Renal pelvis (tissue), 4 donors: ENCODE measurements around the gene LIF. TPM values are rescaled to one million over a fixed set of nuclear protein-coding genes. Genes with fewer than 3 reads are reported as not detected.
"Not testable (repeated sequence)": the region's sequence is repeated elsewhere in the genome, so short reads cannot be mapped to it uniquely, and the experiment has no call there.

Experiments
- DNase-seq: peaks from one replicate; pipeline ENCODE4 v3.0.0-alpha.2; 2013
- polyA plus RNA-seq, 3 donors: library from polyadenylated mRNA; unstranded; fragments of 120-200 nt; gene quantifications; one replicate each; pipeline ENCODE4 v1.2.1, GENCODE V29; 2013; ENCODE audit not compliant: insufficient read length in 3 of 3

The LIF gene
- polyA plus RNA-seq, 3 donors, result 2.2 to 3.4 (median 3.0) TPM

DNA sequence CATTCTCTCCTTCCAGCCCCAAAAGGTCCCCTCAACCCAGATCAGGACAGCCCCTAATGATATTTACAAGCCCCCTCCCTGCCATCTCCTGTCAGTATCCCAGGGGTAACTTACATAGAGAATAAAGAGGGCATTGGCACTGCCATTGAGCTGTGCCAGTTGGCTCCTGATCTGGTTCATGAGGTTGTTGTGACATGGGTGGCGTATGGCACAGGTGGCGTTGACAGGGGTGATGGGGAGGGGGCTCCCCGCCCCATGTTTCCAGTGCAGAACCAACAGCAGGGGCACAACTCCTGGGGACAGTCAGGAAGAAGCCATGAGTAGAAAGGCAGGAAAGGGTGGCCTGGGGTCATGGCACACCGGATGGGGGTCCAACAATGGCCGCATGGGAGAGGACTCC is 1.9 kb downstream of the LIF start:
- DNase-seq, result no peak

DNA sequence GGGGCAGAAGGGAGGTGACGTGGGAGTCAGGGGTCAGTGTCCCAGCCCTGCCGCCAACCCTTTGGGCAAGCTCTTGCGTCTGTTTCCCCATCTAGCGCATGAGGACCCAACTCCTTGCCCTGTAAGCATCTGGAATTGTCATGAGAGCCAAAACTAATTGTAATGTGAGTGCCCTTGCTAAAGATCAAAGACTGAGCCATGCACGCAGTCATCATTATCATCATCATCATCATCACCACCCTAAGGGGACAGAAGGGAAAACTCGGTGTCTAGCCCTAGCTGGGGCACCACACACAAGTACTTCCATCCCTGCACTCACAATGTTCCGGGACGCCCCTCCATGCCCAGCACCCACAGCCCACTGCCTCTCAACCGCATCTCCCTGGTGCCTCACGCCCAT is 2.5 kb downstream of the LIF start:
- DNase-seq, result no peak

DNA sequence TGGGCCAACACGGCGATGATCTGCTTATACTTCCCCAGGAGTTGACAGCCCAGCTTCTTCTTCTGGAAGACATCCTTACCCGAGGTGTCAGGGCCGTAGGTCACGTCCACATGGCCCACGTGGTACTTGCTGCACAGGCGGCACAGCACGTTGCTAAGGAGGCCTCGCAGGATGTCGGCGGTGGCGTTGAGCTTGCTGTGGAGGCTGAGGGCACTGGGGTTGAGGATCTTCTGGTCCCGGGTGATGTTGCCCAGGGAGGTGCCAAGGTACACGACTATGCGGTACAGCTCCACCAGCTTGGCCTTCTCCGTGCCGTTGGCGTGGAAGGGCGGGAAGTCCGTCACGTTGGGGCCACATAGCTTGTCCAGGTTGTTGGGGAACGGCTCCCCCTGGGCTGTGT is 2.9 kb downstream of the LIF start:
- DNase-seq, result no peak

DNA sequence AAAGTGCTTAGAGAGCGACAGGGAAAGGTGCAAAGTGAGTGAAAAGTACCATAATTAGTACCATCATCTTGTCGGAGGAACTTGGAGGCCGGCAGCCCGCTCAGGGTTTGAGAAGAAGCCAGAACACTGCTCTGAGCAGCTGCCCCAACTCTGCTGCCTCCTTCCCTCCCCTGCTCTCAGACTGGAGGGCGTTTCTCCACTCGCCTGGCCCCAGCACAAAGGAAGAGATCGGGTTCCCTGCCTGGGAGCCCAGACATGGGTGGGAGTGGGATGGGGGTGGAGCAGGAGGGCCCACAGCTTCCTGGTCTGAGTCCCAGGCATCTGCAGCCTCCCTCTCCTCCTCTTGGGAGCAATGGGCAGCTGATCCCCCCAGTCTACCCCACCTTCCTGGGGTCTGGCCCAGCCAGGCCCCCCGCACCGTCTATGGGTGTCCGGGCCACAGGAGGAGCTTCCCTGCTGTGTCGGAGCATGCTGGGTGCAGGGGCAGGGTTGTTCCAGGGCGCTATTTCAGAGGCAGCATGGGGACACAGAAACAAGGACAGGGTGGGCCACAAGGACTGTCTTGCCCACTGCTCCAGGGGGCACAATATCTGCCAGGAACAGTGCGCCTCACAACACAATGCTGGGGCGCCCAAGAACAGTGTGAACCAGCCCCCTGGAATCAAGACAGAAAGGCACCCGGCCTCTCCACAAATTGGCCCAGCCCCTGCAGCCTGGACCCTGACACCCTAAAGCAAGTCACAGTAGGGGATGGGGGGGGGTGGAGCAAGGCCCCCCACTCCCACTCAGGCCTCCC is 4.8 kb downstream of the LIF start:
- DNase-seq, result no peak

DNA sequence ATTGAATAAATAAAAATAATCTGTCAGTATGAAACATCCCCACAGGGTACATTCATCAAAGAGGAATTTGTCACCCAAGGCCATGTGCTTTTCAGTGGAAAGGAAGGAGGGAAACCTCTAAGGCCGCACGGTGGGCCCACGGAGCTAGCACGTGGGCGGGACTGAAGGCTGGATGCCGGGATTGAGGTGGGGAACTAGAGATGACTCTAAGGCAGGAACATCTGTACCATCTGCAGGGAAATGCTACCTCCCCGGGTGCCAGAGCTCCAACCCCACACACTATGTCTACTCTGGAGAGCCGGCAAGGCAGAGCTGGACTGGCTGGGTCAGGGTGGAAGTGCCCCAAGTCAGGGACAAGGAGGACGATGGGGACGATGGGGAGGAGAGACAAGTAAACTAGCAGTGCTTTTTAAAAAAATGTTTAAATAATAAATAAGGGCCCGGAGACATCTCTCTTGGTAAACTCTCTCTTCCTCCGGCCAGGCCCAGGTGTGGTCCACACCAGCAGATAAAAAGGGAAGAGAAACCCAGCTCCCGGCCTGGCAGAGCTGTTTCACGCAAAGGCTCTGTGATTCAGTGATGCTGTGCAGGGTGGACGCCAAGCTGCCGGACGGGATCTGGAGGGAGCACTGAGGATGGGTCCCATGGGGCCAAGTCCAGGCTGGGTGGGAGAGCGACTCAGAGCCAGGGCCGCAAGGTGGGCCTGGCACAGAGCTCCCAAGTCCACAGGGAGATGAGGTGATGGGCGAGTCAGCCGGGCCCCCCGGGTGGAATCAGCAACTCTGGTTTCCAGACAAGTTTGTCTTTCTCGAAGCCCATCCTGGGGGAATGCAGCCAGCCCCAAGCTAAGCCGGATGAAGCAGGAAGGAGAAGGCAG is 5.8 kb downstream of the LIF start:
- DNase-seq, result no peak

DNA sequence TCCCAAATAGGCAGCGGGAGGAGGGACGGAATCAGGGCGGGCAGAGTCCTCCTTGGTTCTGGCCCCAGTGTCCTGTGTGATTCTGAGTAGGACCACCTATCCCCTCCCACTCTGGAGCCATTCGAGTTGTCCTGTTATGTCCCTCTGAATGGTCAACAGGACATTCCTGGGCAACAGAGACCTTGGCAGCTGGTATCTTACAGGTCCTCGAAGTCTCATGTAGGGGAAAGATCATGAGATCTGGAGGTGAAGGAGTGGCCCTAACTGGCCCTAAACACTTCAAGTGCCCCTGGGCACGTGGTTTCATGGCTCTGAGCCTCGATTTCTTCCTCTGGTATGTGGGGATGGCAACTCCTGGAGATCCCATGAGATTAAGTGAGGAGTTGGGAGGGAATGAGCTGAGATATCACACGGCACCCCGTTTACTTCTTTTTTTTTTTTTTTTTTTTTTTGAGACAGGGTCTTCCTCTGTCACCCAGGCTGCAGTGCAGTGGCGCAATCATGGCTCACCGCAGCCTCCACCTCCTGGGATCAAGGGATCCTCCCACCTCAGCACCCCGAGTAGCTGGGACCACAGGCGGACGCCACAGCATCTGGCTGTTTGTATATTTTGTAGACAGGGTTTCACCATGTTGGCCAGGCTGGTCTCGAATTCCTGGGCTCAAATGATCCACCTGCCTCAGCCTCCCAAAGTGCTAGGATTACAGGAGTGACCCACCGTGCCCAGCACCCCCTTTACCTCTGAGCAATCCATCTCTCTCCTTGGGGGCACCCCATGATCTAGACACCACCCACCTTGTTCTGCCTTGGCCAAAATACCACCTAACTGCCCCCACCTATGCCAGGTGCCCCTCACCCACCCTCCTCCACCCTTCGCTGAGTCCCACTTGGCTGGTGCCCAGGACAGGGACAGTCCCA is 6.8 kb downstream of the LIF start:
- DNase-seq, result no peak

DNA sequence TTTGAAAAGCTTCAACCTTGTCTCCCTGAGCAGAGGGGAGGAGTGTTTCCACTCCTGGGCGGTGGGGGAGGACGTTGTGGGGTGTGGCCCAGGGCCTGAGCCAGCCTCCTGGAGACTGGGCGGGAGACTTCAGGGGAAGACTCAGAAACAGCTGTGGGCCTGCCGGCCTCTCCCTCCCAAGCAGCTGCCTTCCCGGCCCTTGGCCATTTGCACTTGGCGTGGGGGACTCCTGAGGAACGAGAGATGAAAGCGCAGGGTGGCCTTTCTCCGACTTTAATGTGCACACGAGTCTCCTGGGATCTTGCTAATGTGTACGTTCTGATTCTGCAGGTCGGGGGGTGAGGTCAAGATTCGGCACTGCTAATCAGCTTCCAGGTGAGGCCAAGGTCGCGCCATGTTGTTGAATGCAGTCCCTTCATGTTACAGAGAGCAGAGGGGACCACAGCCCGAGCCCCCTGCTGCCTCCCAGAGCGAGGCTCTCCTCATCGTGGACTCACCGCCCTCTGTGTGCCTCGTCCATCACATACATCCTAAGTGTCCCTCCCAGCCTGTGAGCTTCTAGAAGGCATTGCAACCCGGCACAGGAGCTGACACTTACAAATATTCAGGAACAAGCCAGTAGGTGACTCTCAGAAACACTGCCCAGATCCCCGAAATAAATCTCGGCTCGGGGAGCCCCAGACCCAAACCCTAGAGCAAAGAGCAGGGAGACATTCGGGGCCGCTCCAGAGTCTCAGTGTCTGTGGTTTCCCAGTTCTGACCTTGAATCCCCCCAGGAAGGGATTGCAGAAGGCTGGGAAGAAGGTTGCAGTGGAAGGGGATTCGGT is 7.7 kb downstream of the LIF start:
- DNase-seq, result peak; percentile 71

DNA sequence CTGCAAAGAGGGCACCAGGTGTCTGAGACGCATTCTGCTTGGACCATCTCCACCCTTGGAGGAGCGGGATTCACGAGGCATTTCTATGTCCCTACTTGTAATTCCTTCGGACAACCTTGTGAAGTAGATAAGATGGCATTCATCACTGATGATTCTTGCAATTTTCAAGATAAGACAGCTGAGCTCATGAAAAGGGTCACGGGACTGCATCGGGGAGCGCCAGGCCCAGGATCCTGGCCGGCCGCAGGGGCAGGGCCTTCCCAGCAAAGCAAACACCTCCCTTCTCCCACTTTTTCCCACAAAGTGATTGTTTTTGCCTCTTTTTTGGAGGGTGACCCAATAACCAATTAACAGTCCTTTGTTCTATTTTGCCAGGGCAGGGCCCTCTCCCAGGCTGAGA is 8.4 kb downstream of the LIF start:
- no peak for DNase-seq

DNA sequence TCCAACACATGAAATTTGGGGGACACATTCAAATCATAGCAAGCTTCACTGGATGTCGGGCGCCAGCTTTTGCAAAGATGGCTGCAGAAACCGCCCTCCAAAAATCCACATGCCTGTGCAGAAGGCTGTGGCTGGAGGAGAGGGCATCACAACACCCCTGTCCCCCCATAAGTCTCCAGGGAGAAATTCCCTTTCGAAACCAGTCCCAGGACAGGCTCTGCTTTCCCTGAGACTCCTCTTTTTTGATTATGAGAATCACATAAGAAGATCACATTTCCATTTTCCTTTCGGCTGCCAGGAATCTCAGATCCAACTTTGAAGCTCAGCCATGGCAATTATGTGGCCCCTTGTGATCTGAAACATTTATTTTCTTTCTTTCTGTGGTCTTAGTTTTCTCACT is 9.7 kb downstream of the LIF start:
- no peak for DNase-seq

DNA sequence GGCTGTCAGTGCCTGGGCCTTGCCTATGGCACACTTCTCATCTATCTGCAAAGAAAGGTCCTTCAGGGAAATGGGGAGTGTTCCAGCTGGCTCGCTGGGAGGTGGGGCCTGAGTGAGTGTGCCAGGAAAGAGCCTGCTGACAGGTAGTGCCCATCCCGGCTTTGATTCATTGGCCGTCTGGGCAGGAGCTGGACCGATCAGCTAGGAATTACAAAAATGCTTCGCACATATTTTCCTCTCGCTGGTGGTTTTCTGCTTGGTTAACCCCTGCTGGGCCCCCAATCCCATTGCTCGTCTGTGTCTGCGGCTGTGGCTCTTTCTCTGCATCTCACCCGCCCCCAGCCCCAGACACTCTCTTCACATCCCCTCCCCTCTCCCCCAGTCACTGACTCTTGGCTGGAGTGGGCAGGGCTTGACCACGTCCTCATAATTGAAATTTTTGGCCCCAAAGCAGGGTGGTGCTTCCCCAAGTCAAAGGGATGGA is 10.8 kb downstream of the LIF start:
- DNase-seq, result peak; percentile 65

DNA sequence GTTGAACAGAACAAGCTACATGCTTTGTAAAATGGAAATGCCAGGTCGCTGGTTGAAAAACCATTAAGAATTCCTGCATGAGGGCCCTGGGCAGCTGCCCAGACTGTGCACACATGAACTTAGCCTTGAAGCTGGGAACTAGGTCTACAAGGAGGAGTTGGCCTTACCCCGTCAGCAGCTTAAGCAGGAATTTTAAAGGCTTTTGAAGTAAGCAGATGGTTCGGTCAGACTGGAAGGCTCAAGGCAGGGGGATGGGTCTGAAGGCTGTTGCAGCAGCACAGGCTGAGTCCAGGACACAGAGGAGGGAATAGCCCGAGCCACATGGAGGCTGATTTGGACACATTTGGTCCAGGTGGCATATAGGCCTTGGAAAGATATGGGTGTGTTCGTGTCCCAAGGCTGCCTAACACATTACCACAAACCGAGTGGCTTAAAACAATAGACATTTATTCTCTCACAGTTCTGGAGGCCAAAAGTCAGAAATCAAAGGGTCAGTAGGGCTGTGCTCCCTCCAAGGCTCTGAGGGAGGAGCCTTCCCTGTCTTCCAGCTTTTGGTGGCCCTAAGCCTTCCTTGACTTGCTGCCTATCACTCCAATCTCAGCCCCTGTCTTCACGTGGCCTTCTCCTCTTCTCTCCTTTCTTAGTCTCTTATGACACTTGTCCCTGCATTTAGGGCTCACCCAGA is 11.6 kb downstream of the LIF start:
- no peak for DNase-seq

DNA sequence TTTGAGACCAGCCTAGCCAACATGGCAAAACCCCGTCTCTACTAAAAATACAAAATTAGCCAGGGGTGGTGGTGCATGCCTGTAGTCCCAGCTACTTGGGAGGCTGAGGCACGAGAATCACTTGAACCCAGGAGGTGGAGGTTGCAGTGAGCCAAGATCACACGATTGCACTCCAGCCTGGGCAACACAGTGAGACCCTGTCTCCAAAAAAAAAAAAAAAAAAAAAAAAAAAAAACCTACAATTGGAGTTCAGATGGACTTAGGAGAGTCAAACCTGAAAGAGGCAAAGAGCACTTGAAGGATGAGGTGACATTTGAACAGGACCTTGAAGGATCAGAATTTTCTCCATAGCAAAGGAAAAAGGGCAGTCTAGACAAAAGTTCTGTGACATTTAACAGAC is 12.2 kb downstream of the LIF start:
- not testable (repeated sequence) for DNase-seq

DNA sequence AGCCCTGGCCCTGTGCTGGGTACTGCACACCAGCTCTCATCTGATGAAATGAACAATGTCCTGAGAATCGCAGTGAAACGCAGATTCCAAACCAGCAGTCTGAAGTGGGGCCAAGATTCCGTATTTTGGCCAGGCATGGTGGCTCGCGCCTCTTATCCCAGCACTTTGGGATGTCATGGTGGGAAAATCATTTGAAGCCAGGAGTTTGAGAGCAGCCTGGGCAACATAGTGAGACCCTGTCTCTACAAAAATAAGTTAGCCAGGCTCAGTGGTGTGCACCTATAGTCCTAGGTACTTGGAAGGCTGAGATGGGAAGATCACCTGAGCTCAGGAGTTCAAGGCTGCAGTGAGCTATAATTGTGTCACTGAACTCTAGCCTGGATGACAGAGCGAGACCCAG is 13.0 kb downstream of the LIF start:
- DNase-seq, result no peak

DNA sequence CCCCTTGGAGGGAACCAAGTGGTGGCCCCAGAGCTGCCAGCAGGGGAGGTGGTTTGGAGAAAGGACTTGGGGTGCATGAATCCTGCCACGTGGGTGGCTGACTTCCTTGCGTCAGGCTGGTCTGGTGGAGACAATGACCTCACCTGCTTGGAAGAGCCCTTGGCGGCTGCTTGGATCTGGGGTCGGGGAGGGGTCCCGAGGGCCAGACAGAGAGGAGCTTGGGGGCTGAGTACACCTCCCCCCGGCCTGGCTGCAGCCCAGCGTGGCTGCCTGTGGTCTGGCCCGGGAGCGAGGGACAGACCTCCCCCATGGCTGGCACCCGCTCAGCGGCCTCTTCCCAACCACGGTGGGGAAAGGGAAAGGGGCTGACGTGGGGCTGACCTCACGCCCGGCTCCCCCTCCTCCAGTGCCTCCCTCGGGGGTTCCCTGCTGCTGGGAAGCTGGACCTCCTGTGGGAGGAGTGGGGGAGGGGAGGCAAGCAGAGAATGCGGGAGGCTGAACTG is 13.8 kb downstream of the LIF start:
- no peak for DNase-seq

DNA sequence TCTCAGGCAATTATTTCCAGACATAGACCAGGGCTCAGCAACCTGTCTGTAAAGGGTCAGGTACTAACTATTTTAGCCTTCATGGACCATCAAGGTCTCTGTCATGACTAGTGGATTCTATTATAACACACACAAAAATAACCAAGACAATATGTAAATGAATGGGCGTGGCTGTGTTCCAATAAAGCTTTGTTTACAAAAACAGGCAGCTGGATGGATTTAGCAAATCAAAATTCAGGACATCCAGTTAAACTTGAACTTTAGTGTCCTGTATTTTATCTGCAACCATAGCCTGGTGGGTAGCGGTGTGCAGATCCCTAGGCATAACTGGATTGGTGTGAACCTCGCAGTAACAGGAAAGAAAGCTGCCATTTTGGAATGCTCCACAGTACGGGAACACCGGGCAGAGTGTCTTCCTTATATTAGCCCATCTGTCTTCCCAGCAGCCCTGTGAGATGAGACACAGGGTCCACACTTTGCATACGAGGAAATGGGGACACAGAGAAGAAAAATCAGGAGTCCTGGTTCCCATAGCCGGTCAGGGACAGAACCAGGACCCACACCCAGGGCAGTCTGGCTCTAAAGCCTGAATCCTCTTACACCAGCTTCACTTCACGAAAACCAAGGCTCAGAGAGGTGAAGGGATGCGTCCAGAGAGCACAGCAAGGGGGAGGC is 15.6 kb downstream of the LIF start:
- DNase-seq, result no peak

DNA sequence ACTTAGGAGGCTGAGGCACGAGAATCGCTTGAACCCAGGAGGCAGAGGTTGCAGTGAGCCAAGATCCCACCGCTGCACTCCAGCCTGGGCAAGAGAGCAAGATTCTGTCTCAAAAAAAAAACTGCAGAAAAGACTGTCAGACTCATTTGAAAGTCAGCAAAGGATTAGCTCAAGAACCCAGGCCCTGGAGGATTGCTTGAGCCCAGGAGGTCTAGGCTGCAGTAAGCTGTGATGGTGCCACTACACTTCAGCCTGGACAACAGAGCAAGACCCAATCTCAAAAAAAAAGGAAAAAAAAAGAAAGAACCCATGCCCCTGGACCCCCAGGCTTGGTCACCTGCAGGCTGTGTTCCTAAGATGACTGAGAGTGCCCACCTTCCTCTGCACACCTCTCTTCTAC is 16.2 kb downstream of the LIF start:
- DNase-seq, result no peak

DNA sequence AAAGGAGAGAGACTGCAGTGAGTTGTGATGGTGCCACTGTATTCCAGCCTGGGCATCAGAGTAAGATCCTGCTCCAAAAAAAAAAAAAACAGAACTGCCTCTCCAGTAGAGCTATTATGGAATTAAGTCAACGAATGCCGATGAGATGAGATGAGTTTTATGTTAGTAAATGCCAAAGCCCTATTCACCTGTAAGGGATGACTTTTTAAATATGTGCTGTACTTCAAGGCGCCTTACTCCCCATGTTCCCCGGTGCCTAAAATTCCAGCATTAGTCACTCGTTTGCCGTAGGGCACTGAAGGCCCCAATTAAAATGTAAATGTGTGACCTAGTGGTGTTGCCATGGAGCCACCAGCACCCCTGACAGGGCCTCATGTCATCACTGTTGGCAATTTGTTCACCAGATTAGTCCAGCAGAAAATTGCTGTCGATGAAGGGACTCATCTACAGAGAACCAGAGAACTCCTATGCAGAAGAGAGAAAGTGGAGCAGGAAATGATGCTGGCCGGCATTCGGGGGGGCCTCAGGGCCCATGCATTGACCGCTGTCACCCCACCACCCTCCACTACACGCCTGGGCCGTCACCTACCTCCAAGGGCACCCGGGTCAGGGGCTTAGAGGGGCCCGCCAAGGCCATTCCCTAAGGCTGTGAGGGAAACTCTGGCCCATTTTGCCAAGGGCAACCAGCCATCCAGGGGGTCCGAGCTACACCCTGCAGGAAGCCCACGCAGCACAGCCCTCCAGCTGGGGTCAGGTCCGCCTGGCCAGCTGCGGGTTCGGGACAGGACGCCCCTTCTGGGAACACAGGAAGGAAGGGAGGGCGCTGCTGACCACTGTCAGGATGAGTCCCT is 17.8 kb downstream of the LIF start:
- no peak for DNase-seq

DNA sequence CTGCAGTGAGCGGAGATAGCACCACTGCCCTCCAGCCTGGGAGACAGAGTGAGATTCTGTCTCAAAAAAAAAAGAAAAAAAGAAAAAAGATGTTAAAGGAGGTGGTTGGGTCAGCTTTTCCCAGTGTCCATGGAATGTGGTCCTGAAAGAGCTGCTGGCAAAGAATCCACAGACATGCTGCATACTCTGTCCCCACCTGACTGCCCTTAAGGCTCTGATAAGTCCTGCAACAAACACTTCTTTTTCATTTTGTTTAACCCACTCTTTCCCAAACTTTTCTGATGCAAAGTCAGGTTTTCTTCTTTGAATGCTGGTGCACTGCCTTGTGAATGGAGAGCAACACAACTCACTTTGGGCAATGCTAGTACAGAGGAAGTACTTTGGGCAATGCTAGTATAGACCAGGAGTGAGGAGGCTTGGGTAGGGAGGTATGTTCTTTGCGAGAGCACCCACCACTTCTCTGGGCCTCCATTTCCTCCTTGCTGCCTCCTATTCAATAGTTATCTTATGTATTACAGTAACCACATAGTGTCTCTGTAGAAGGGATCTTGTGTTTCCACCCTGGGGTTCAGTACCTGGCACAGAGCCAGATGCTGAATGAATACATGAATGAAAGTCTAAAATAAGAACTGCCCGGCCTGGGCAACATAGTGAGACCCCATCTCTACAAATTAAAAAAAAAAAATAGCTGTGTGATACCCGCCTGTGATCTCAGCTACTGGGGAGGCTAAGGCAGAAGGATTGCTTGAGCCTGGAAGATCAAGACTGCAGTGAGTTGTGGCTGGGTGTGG is 18.9 kb downstream of the LIF start:
- no peak for DNase-seq
